ENCODE data around the gene VARS2. TPM values are rescaled to one million over a fixed set of nuclear protein-coding genes. Genes with fewer than 3 reads are reported as not detected.
"Not testable (repeated sequence)": the region's sequence is repeated elsewhere in the genome, so short reads cannot be mapped to it uniquely, and the experiment has no call there.

Gene VARS2
- 21.9 and 26.5 TPM in 2 replicates for total RNA-seq (2014; rRNA removed)
- polyA plus RNA-seq (2012): 17.5 TPM

- DNase-seq (ENCODE audit: low read depth): peak; percentile 89
Measured at GRCh38 chr6:30914076-30914853, at the start of gene VARS2. TSS of gene VARS2 (plus strand) at chr6:30914238. CDS start at chr6:30914837, 599 bp downstream.

GRCh38 chr6:30864325-30864724 is 49.7 kb upstream of the VARS2 start:
- DNase-seq (ENCODE audit: low read depth): no peak

- not testable (repeated sequence) for DNase-seq (ENCODE audit: low read depth)
Measured at GRCh38 chr6:30869241-30869749, 44.7 kb upstream of the VARS2 start.

- no peak for DNase-seq (ENCODE audit: low read depth)
Measured at GRCh38 chr6:30870546-30870945, 43.5 kb upstream of the VARS2 start.

- DNase-seq (ENCODE audit: low read depth): no peak
Measured at GRCh38 chr6:30871592-30872183, 42.4 kb upstream of the VARS2 start.

- DNase-seq (ENCODE audit: low read depth): no peak
Measured at GRCh38 chr6:30873137-30873640, 40.8 kb upstream of the VARS2 start.

GRCh38 chr6:30873795-30874194 is 40.2 kb upstream of the VARS2 start:
- not testable (repeated sequence) for DNase-seq (ENCODE audit: low read depth)

DNA sequence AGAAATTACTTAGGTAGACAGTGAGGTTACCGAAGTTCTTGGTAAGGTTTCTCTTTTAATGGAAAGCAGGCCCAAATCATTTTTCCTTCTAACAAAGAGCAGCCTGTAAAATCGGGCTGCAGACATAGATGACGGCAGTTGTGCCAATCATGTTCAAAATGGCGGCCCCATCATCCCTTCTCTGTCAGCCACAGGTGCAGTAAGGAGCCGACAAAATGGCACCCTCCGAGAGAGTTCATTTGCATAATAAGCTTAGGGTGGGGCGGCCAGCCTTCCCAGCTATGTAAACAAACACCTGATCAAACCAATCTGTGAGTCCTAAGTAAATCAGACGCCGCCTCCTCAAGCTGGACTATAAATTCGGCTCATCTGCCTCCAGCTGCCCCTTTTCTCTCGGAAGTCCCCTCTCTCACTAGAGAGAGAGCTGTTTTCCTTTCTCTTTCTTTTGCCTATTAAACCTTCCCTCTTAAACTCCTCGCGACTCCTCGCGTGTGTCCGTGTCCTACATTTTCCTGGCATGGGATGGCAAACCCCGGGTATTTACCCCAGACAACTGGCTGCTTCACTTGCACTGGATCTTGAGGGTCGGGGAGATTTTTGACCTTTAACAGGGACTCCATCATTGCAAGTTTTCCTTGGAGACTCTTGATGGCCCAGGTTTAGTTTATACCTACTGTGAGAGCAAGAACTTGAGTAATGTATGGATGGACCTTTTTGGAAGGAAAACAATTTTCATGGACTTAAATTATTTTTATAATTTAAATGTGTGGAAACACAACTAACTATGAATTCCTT is 38.6 kb upstream of the VARS2 start:
- DNase-seq (ENCODE audit: low read depth): no peak

GRCh38 chr6:30876039-30876730 is 37.9 kb upstream of the VARS2 start:
- DNase-seq (ENCODE audit: low read depth): peak; percentile 75

DNA sequence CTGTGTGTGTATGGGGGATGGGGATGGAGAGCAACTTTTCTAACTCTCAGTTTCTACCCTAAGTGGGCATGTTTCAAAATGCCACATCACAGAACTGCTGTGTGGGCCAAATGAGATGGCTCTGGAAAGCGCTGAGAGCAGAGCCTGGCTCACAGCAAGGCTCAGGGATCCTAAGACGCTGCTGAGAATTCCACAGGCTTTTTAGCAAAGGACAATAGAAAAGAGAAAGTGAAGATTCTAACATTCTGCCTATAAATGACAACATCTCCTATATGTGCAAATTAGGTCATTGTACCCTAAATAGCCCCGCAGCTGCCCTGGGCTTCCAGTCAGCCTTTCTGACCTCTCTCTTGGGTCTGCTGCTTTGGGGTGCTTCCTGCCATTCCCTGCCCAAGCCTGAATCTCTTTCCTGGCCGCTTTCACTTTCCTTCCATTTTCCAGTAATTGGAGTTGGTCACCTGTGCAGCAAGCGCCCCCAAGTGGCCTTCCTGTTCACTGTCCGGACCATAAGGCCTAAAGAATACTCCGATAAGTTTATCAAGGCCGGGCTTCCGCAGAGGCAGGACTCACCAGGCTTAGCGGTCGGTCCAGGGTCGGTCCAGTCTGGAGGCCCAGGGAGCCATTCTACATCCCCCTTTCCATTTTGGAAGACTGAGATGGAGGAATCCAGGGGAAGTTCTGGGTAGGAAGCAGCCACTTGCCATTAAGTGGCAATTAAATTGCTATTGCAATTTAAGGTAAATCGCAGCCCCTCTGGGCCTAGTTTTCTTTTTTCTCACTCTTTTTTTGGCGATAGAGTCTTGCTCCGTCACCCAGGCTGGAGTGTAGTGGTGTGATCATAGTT is 36.4 kb upstream of the VARS2 start:
- peak; percentile 89 for DNase-seq (ENCODE audit: low read depth)

DNA sequence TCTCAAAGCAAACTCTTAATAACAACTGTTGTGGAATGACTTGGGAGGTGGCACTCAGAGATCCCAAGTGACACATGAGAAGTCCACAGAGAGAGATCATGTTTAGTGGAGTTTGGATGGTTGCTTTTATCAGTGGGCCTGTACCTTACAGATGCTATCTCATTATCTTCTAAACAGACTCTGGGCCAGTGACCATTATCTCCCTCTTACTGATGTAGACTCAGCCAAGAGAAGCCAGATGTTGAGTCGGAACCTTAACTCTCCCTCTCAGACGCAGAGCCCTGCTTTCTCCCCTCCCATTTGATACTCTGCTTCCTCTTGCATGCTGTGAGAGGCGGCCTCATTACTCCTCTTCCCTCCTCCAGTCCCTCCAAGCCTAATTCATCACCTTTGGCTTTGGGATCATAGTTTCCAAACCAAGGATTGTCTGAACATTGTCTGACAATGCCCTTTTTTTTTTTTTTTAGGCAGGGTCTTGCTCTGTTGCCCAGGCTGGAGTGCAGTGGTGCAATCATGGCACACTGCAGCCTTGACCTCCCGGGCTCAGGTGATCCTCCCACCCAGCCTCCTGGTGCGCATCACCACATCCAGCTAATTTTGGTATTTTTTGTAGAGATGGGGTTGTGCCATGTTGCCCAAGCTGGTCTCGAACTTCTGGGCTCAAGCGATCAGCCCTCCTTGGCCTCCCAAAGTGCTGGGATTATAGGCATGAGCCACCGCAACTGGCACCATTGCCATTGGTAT is 34.2 kb upstream of the VARS2 start:
- DNase-seq (ENCODE audit: low read depth): no peak

DNA sequence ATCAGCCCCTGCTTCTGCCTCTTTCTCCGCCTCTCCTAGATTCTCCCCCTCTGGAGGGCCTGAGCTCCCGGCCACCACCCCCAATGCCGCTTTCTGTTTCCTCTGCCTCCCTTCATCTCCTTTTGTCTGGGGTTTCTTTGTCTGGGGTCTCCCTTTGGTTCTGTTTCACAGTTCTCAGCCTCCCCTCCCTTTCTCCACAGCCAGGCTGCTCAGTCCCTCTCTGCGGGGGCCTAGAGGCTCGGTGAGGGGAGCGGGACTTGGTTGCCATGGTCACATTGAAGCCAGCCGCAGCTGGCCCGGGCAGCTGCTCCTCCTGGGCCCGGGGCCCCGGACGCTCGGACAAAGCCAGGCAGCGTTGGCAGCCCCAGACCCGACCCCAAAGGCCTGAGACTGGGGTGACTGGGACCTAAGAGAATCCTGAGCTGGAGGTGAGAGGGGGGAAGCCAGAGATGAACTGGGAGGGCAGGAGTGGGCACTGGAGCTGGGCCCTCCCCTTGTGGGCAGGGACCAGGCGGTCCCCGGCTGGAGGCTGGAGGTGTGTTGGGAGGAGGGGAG is 33.3 kb upstream of the VARS2 start:
- DNase-seq (ENCODE audit: low read depth): no peak

DNA sequence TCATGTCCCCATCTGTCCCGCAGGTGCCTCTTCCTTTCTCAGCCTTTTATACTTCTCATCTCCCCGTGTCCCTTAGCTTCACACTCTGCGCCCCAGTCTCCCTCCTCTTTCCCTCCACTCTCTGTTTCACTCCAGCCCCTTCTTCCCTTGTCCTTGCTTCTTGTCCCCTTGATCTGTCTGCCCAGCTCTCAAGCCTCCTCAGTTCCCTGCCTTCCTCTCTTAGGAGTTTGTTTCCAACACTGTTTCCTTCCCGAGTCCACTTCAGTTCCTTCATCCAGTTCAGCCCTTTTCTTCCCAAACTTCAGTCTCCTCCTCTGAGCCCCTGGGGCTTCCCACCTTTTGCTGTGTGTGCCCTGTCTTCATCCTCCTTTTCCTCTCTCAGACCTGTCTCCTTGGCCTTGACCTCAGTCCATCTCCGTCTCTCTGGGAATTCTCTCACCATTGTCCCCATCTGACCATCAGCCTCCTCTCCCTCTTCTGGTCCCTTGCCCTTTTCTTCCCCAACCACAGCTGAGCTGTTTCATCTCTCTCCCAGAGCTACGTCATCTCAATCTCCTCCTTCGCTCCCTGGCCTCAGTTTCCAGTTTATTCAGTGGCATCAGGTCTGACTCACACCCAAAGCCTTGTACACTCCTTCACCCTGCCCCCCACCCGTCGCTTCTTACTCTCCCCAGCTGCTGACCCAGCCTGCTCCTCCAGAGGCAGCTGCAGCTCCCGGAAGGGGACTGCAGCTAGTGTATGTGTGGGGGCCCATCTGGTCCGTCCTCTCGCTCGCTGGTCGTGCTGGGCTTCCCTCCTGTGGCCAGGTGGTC is 32.4 kb upstream of the VARS2 start:
- peak; percentile 71 for DNase-seq (ENCODE audit: low read depth)

DNA sequence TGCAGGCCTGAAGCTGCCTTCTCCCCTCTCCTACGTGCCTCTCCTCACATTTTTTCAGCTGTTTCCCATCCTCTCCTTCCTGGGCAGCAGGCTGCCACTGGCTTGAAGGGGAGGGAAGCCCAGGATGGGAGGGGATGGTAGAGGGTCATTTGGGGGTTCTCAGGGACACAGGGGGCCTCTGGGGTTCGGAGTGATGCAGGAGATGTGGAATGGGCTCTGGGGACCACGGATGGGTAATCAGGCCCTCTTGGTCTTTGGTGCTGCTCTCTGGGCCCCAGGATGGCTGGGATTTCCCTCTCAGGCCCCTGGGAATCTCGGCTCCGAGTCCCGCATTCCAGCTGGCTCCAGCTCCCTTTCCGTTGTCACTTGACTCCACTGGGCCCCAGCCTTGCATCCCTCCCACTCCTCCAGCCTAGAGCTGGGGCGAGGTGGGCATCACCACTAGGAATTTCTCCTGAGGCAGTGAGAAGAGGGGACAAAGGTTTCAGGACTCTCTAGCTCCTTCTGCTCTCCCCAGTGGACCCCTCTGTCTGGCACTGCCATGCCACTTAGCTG is 31.8 kb upstream of the VARS2 start:
- DNase-seq (ENCODE audit: low read depth): peak; percentile 11

DNA sequence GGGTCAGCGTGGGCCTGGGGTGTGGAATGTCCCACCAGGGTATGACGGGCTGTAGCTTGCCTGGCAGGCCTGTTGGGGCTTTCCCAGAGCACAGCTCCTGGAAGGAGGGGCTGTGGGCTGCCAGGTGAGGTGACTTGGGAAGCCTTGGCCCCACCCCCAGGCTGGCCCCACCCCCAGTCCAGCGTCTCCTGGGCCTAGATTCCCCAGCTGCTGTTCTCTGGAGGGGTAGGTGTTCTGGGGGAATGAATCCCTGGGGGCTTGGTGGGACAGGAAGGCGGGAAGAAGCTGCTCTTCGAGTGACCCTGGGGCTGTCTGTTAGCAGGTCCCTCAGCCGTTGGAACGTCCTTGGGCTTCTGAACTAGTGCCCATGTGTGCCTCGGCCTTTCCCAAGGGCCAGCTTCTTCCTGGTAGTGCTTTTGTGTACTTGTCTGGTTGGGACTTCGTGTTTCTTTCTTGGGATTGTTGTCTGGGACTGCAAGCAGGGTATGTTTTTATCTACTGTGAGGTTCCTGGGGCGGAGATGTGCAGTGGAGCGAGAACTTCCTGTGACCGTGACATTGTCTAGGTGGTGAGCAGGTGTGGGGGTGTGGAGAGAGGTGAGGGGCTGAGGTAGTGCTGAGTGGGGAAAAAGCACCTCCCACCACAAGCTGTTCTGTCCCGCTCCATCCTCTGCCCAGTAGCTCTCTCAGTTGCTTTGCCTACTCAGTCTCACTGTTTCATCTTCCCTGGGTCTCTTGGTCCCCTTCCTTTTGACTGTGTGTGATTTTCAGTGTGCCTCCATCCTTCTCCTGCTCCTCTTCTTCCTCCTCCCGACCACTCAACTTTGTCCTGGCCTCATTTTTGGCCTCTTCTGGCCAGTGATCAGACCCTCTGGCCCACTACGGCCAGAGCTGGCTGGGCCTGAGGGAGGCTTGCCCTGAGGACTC is 31.0 kb upstream of the VARS2 start:
- DNase-seq (ENCODE audit: low read depth): no peak

GRCh38 chr6:30883685-30884520 is 30.1 kb upstream of the VARS2 start, which contains the start of gene DDR1:
TSS of gene DDR1 (plus strand) at chr6:30884519. CDS start at chr6:30888730, 4,211 bp downstream.
- peak; percentile 15 for DNase-seq (ENCODE audit: low read depth)

Data from LHCN-M2 (cell line).